Left ventricle myocardium inferior (tissue), 1 donor: ENCODE data around the gene BHLHE23. TPM values are rescaled to one million over a fixed set of nuclear protein-coding genes. Genes with fewer than 3 reads are reported as not detected.

ENCODE experiments used
- DNase-seq: peaks from one replicate; pipeline ENCODE4 v3.0.0-alpha.2; 2020
- H3K27ac ChIP-seq: fragments of 200-600 bp; replicated peaks from 2 replicates; pipeline ENCODE4 v1.8.0; 2021
- H3K27me3 ChIP-seq: fragments of 200-600 bp; 2 replicates; pipeline ENCODE4 v1.8.0; 2021; ENCODE audit warnings: low read depth
- H3K36me3 ChIP-seq: fragments of 200-600 bp; 2 replicates; pipeline ENCODE4 v1.8.0; 2021
- H3K4me1 ChIP-seq: fragments of 200-600 bp; 2 replicates; pipeline ENCODE4 v1.8.0; 2021
- H3K4me3 ChIP-seq: fragments of 200-600 bp; 2 replicates; pipeline ENCODE4 v1.8.0; 2021; ENCODE audit warnings: mild to moderate bottlenecking, moderate library complexity
- H3K9me3 ChIP-seq: fragments of 200-600 bp; replicated peaks from 2 replicates; pipeline ENCODE4 v1.8.0; 2021
- CTCF ChIP-seq: fragments of 200-600 bp; IDR thresholded peaks from 2 replicates; pipeline ENCODE4 v1.8.0; 2021; ENCODE audit warnings: antibody characterized with exemption, mild to moderate bottlenecking, borderline replicate concordance
- intact Hi-C: fragments of 100-400 bp; cut with micrococcal nuclease; formaldehyde crosslinking; loops from one replicate; pipeline ENCODE4 v1.11.0; 2022
- total RNA-seq: library from RNA; stranded (reverse); fragmentation: NEBNext Ultra II Directional; extraction: Animal tissue kit (Norgen Biotek cat#: 25700); gene quantifications from one replicate; pipeline ENCODE4 v1.2.1, GENCODE V29; 2021
- donor health status: DM: no; HTN: yes; CAD: no; lungs with severe emphysema.

BHLHE23 gene
- total RNA-seq, 1 donor from 2014 or later = not detected

GRCh38 chr20:62956387-62957135 is 50.2 kb downstream of the BHLHE23 start:
- TF ChIP-seq CTCF = no peak
- H3K4me3 ChIP-seq = no peak overlapping the region
- no peaks in the 10 kb centered on the region for H3K36me3 ChIP-seq
- no peaks in the 10 kb centered on the region for H3K9me3 ChIP-seq
- peak overlapping the region; percentile 67 for H3K27ac ChIP-seq
- intact Hi-C loops = no loop called here
- no peaks in the 10 kb centered on the region for H3K27me3 ChIP-seq
- DNase-seq = no peak
- peaks cover 41% of the 10 kb centered on the region for H3K4me1 ChIP-seq

Other genes starting within 250 kb of the BHLHE23 start
- 9.8 TPM for gene MRGBP, start 210.5 kb downstream of the BHLHE23 start, total RNA-seq
- gene OGFR, start 202.1 kb downstream of the BHLHE23 start, total RNA-seq = 19.2 TPM
- 2.1 TPM for gene COL9A3, start 189.9 kb downstream of the BHLHE23 start, total RNA-seq
- gene TCFL5, start 145.1 kb downstream of the BHLHE23 start, total RNA-seq = 6.6 TPM
- 37.0 TPM for gene DIDO1, start 80.5 kb downstream of the BHLHE23 start, total RNA-seq
- gene GID8, start 68.8 kb downstream of the BHLHE23 start, total RNA-seq = 16.2 TPM
- 0.47 TPM for gene SLC17A9, start 54.3 kb downstream of the BHLHE23 start, total RNA-seq
- gene YTHDF1, start 209.2 kb upstream of the BHLHE23 start, total RNA-seq = 22.2 TPM
- gene BIRC7, start 228.9 kb upstream of the BHLHE23 start, total RNA-seq = 0.27 TPM
- not detected for gene NKAIN4, start 247.5 kb upstream of the BHLHE23 start, total RNA-seq